IMR-90 (cell line): ENCODE measurements around the gene FIS1. TPM values are rescaled to one million over a fixed set of nuclear protein-coding genes. Genes with fewer than 3 reads are reported as not detected.

ENCODE experiments used
- ATAC-seq: fragments of 200-7000 bp; cut with Tn5 transposase; 2 replicates; pipeline ENCODE4 v1.9.1; 2020; ENCODE audit warnings: low read depth, mild to moderate bottlenecking, moderate library complexity
- BruUV-seq: library from RNA; stranded (reverse); fragments of 400-500 nt; replicated peaks from 2 replicates; lab custom pipeline; 2021; lab: Mats Ljungman, UMichigan
- CTCF ChIA-PET: fragments of 300-600 bp; formaldehyde crosslinking; extraction: SDS; loops from one replicate; lab custom pipeline; 2021; ENCODE audit warnings: antibody characterized with exemption; lab: Yijun Ruan, JAX
- POLR2A ChIA-PET: fragments of 300-600 bp; sonication (Branson Sonifier 250); formaldehyde crosslinking; loops from one replicate; lab custom pipeline; 2022; ENCODE audit warnings: antibody characterized with exemption; ENCODE audit not compliant: unreplicated experiment; lab: Charles Lee
- DNase-seq: peaks from one replicate; pipeline ENCODE4 v3.0.0; 2013
- H2AFZ ChIP-seq: replicated peaks from 2 replicates; pipeline ENCODE3; 2013; ENCODE audit warnings: low read length, mild to moderate bottlenecking; ENCODE audit not compliant: poor library complexity
- H2AK5ac ChIP-seq: 2 replicates; pipeline ENCODE4 v1.6.1; 2013; ENCODE audit warnings: low read depth, low read length, inconsistent platforms
- H2AK9ac ChIP-seq: replicated peaks from 2 replicates; pipeline ENCODE3; 2013; ENCODE audit warnings: mild to moderate bottlenecking, low read depth, low read length, moderate library complexity; ENCODE audit not compliant: poor library complexity
- H2BK120ac ChIP-seq: 2 replicates; pipeline ENCODE4 v1.6.1; 2013; ENCODE audit warnings: low read depth, low read length, inconsistent platforms
- H2BK15ac ChIP-seq: 3 replicates; pipeline ENCODE4 v1.6.1; 2013; ENCODE audit warnings: low read depth, low read length, inconsistent platforms
- H2BK20ac ChIP-seq: 2 replicates; pipeline ENCODE4 v1.6.1; 2013; ENCODE audit warnings: low read depth, mild to moderate bottlenecking, inconsistent platforms, low read length, moderate library complexity
- H2BK5ac ChIP-seq: 2 replicates; pipeline ENCODE4 v1.6.1; 2013; ENCODE audit warnings: mild to moderate bottlenecking, low read depth, low read length, inconsistent platforms; ENCODE audit not compliant: poor library complexity, severe bottlenecking
- H3K14ac ChIP-seq: replicated peaks from 2 replicates; pipeline ENCODE4 v1.6.1; 2013; ENCODE audit warnings: low read depth, low read length, inconsistent platforms
- H3K18ac ChIP-seq: 2 replicates; pipeline ENCODE4 v1.6.1; 2013; ENCODE audit warnings: low read depth, low read length, control low read depth
- H3K23ac ChIP-seq: 2 replicates; pipeline ENCODE4 v1.6.1; 2013; ENCODE audit warnings: low read depth, low read length, inconsistent platforms
- H3K27ac ChIP-seq: 2 replicates; pipeline ENCODE4 v1.5.1; 2013; ENCODE audit warnings: mild to moderate bottlenecking, control low read depth, low read length; ENCODE audit not compliant: insufficient read depth
- H3K27me3 ChIP-seq: 2 replicates; pipeline ENCODE4 v1.6.1; 2013; ENCODE audit warnings: low read length; ENCODE audit not compliant: control insufficient read depth, insufficient read depth
- H3K36me3 ChIP-seq: 2 replicates; pipeline ENCODE4 v1.6.1; 2013; ENCODE audit warnings: low read length, mixed read lengths; ENCODE audit not compliant: control insufficient read depth, insufficient read depth
- H3K4ac ChIP-seq: 2 replicates; pipeline ENCODE4 v1.6.1; 2013; ENCODE audit warnings: low read depth, low read length, inconsistent platforms
- H3K4me1 ChIP-seq: 2 replicates; pipeline ENCODE4 v1.6.1; 2013; ENCODE audit warnings: low read length, mixed read lengths; ENCODE audit not compliant: control insufficient read depth, insufficient read depth
- H3K4me2 ChIP-seq: 2 replicates; pipeline ENCODE4 v1.6.1; 2013; ENCODE audit warnings: low read depth, mild to moderate bottlenecking, control low read depth, low read length, moderate library complexity
- H3K4me3 ChIP-seq: 2 replicates; pipeline ENCODE4 v1.5.1; 2013; ENCODE audit warnings: low read depth, mild to moderate bottlenecking, control low read depth, low read length, moderate library complexity; ENCODE audit not compliant: insufficient read depth
- H3K56ac ChIP-seq: 2 replicates; pipeline ENCODE4 v1.6.1; 2013; ENCODE audit warnings: low read length, inconsistent platforms; ENCODE audit not compliant: insufficient read depth; ENCODE audit errors: extremely low read depth
- H3K79me1 ChIP-seq, 2 experiments: 2 replicates each; pipeline ENCODE4 v1.6.1; 2013; ENCODE audit warnings: low read length in 2 of 2, inconsistent platforms in 1 of 2, low read depth in 1 of 2
- H3K9ac ChIP-seq: 2 replicates; pipeline ENCODE4 v1.6.1; 2013; ENCODE audit warnings: low read depth, low read length, control low read depth
- H3K9me1 ChIP-seq: 2 replicates; pipeline ENCODE4 v1.6.1; 2013; ENCODE audit warnings: low read length, inconsistent platforms; ENCODE audit not compliant: insufficient read depth
- H3K9me3 ChIP-seq: 2 replicates; pipeline ENCODE4 v1.6.1; 2013; ENCODE audit warnings: low read length; ENCODE audit not compliant: control insufficient read depth, insufficient read depth
- H4K20me1 ChIP-seq: 2 replicates; pipeline ENCODE4 v1.6.1; 2013; ENCODE audit warnings: low read length, inconsistent platforms; ENCODE audit not compliant: insufficient read depth
- H4K5ac ChIP-seq: 2 replicates; pipeline ENCODE4 v1.6.1; 2013; ENCODE audit warnings: mild to moderate bottlenecking, low read depth, low read length, control low read depth
- H4K8ac ChIP-seq, 2 experiments: 2 replicates each; pipeline ENCODE4 v1.6.1; 2013; ENCODE audit warnings: low read depth in 2 of 2, low read length in 2 of 2, control low read depth in 1 of 2, inconsistent platforms in 1 of 2
- H4K91ac ChIP-seq: 2 replicates; pipeline ENCODE4 v1.6.1; 2013; ENCODE audit warnings: low read depth, low read length, inconsistent platforms; ENCODE audit not compliant: insufficient read depth
- BHLHE40 ChIP-seq: fragments of 150-350 bp; IDR thresholded peaks from 2 replicates; pipeline ENCODE4 v1.6.1; 2016; ENCODE audit warnings: mild to moderate bottlenecking, low read depth, low read length
- FOS ChIP-seq: fragments of 150-350 bp; IDR thresholded peaks from 2 replicates; pipeline ENCODE4 v1.6.1; 2016; ENCODE audit warnings: low read depth, low read length
- MAFK ChIP-seq: IDR thresholded peaks from 2 replicates; pipeline ENCODE4 v1.6.1; 2012; ENCODE audit warnings: low read depth, low read length, improper control_type of control experiment
- MXI1 ChIP-seq: IDR thresholded peaks from 2 replicates; pipeline ENCODE4 v1.6.1; 2012; ENCODE audit warnings: low read depth, mild to moderate bottlenecking, low read length, moderate library complexity, borderline replicate concordance
- RAD21 ChIP-seq: IDR thresholded peaks from 2 replicates; pipeline ENCODE4 v1.6.1; 2012; ENCODE audit warnings: low read length, improper control_type of control experiment
- SMC3 ChIP-seq: fragments of 150-350 bp; IDR thresholded peaks from 2 replicates; pipeline ENCODE4 v1.6.1; 2016; ENCODE audit warnings: low read depth, mild to moderate bottlenecking, antibody characterized with exemption, low read length, moderate library complexity
- WGBS, 2 experiments: methylation state at CpG; one replicate each; pipeline versions ENCODE4 v1.1.5 to v1.1.7; 2013; ENCODE audit warnings: missing lambda C conversion rate in 2 of 2; ENCODE audit not compliant: insufficient read length in 1 of 2; ENCODE audit errors: extremely low coverage in 2 of 2; 5-methylcytosine and 5-hydroxymethylcytosine counted together
- dilution Hi-C: fragments of 300-500 bp; cut with HindIII; formaldehyde crosslinking; loops from one replicate; pipeline ENCODE4 v1.14.3; 2018; ENCODE audit warnings: low sequenced_read_pairs; ENCODE audit not compliant: unreplicated experiment
- in situ Hi-C: fragments of 300-500 bp; cut with MboI; formaldehyde crosslinking; loops from 3 replicates; pipeline ENCODE4 v1.14.3; 2019; ENCODE audit warnings: low sequenced_read_pairs, inconsistent platforms, mixed read lengths
- intact Hi-C: fragments of 100-400 bp; cut with micrococcal nuclease; formaldehyde crosslinking; loops from 2 replicates; pipeline ENCODE4 v1.10.0; 2022
- polyA plus RNA-seq, 3 experiments: library from polyadenylated mRNA; depleted of rRNA; stranded (reverse); fragments of >200 nt; gene quantifications; 2 replicates each; pipeline ENCODE4 v1.2.3, GENCODE V29; 2012; ENCODE audit warnings: low replicate concordance in 1 of 3
- total RNA-seq: library from RNA; depleted of rRNA; stranded (reverse); fragments of >200 nt; gene quantifications from 2 replicates; pipeline ENCODE4 v1.2.3, GENCODE V29; 2012
- TF ChIP-seq, protein P1 (sequence below): fragments of 150-350 bp; IDR thresholded peaks from 2 replicates; pipeline ENCODE4 v1.6.1; 2017; ENCODE audit warnings: mild to moderate bottlenecking, antibody characterized with exemption, low read length, low read depth

The FIS1 gene
- total and polyA plus RNA-seq, 2 of the 4 experiments (the other 2 are of a cell fraction): 293 to 489 TPM

DNA sequence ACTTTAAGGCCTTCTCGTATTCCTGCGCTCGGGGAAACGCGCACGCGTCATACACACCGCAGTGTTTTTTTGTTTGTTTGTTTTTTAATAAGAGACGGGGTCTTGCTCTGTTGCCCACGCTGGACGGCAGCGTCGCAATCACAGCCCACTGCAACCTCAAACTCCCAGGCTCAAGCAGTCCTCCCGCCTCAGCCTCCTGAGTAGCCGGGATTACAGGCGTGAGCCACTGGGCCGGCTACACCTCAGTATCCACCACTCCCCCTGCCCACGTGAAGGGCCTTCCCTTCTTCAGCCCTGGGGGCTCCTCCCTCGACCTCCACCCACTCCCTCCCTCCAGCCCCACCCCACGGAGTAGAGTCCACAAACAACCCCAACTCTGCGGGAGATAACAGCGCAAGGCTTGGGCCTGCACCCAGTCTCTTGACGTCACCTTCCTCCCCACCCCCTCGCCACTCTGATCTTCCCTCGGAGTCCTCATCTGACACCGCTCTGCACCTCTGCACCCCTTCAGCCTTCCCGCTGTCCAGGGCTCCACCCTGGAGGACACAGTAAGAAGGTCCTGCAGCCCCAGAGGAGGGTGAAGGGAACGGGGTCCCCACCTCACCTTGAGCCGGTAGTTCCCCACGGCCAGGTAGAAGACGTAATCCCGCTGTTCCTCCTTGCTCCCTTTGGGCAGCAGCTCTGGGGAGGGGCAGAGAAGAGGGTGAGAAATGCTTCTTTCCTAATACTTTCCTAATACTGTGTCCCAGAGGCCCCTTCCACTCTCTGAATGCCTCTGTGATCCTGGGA is 4.5 kb downstream of the FIS1 start (continued):
- no peak for TF ChIP-seq BHLHE40

DNA sequence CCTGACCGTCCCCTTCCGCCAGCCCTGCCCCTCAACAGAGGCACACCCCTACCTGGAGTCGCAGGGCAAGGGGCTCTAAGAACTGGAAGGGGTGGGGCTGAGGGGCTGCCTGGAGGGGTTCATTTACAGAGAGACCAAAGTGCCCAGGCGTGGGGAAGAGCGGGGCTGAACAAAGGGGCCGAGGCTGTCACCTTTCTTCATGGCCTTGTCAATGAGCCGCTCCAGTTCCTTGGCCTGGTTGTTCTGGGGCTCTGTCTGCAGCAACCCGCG is 5.0 kb downstream of the FIS1 start:
- Histone ChIP-seq H3K9me3 (no peaks in the 10 kb centered on the region), H3K56ac (no peak overlapping the region), H3K9me1 (no peaks in the 10 kb centered on the region; the same call in 1 of the 2 replicates), H4K91ac (no peak overlapping the region), H3K79me1 (peaks cover 12 to 51% of the 10 kb centered on the region in 2 experiments), H4K5ac (no peak overlapping the region), H2BK120ac (no peak overlapping the region), H2AFZ (no peak overlapping the region), H3K27ac (no peak overlapping the region), H4K8ac (no peak overlapping the region), H3K9ac (no peak overlapping the region), H2BK20ac (no peak overlapping the region), H2AK9ac (peak overlapping the region; percentile 65), H3K23ac (no peak overlapping the region), H2BK15ac (no peak overlapping the region), H2AK5ac (no peak overlapping the region), H3K18ac (no peak overlapping the region), H3K4ac (no peak overlapping the region), H3K4me1 (peaks cover 10% of the 10 kb centered on the region), H4K20me1 (peaks cover 21% of the 10 kb centered on the region), H3K4me2 (no peak overlapping the region), H2BK5ac (no peak overlapping the region), H3K4me3 (no peak overlapping the region), H3K14ac (no peak overlapping the region), H3K36me3 (peaks cover 35% of the 10 kb centered on the region), H3K27me3 (no peaks in the 10 kb centered on the region)
- POLR2A ChIA-PET: no interaction called here
- DNase-seq: no peak
- TF ChIP-seq, protein P1, sequence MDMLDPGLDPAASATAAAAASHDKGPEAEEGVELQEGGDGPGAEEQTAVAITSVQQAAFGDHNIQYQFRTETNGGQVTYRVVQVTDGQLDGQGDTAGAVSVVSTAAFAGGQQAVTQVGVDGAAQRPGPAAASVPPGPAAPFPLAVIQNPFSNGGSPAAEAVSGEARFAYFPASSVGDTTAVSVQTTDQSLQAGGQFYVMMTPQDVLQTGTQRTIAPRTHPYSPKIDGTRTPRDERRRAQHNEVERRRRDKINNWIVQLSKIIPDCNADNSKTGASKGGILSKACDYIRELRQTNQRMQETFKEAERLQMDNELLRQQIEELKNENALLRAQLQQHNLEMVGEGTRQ: no peak
- TF ChIP-seq FOS (no peak), MAFK (no peak), RAD21 (no peak), MXI1 (no peak), SMC3 (no peak)
- no TSS peak for BruUV-seq
- dilution Hi-C loops: no loop called here
- no peak for ATAC-seq
- WGBS, 2 experiments: 100% methylated on average over 3 of the region's 9 CpGs; no CpG with 5 or more reads in 1 of the 2 experiments
- intact Hi-C loops: no loop called here
- in situ Hi-C loops: no loop called here
- CTCF ChIA-PET: no interaction called here
